ENCODE data around the gene XPNPEP3.
A peak's percentile ranks its signal among the peaks of the same experiment; 100 is the strongest.

Gene XPNPEP3

GRCh38 chr22:40818747-40819598 lies 38.0 kb upstream of the XPNPEP3 start, which contains the start of gene SLC25A17 (continued):
- TF ChIP-seq KLF8 (tag by site-specific recombination; IDR thresholded peaks at IDR 0.05) = peak; percentile 52
- TF ChIP-seq ZNF211 (tag by site-specific recombination; IDR thresholded peaks at IDR 0.05; ENCODE audit: low read depth) = no peak
- TF ChIP-seq ZBTB49 (tag by site-specific recombination; IDR thresholded peaks at IDR 0.05; ENCODE audit: low read depth) = no peak
- 0 out of 2 replicates have a peak, but pooled peaks have one; percentile 2 for TF ChIP-seq ZNF768 (tag by site-specific recombination; IDR thresholded peaks at IDR 0.05)
- TF ChIP-seq ZNF335 (tag by site-specific recombination; conservative IDR thresholded peaks at IDR 0.05) = peak; percentile 99
- no peak for TF ChIP-seq ZNF624 (tag by site-specific recombination; IDR thresholded peaks at IDR 0.05)
- TF ChIP-seq ZNF24 (tag by site-specific recombination; IDR thresholded peaks at IDR 0.05) = 0 out of 2 replicates have a peak, but pooled peaks have one; percentile 61
- TF ChIP-seq ZSCAN4 (tag by site-specific recombination; IDR thresholded peaks at IDR 0.05) = no peak
- peak; percentile 48 for TF ChIP-seq KLF17 (tag by site-specific recombination; IDR thresholded peaks at IDR 0.05)
- peak; percentile 43 for TF ChIP-seq ZFP37 (tag by site-specific recombination; IDR thresholded peaks at IDR 0.05)
- peak; percentile 74; the same call in 1 of the 2 replicates for TF ChIP-seq ZBTB7A (tag by site-specific recombination; IDR thresholded peaks at IDR 0.05; ENCODE audit: low read depth)
- peak; percentile 93 for TF ChIP-seq ZBTB20 (tag by site-specific recombination; IDR thresholded peaks at IDR 0.05)
- no peak for TF ChIP-seq REPIN1 (tag by site-specific recombination; IDR thresholded peaks at IDR 0.05; ENCODE audit: low read depth)
- TF ChIP-seq ZNF76 (tag by site-specific recombination; IDR thresholded peaks at IDR 0.05; ENCODE audit: borderline replicate concordance, low read depth) = peak; percentile 7; the same call in 1 of the 2 replicates
- TF ChIP-seq ZNF132 (tag by site-specific recombination; IDR thresholded peaks at IDR 0.05; ENCODE audit: borderline replicate concordance) = no peak
- 0 out of 2 replicates have a peak, but pooled peaks have one; percentile 12 for TF ChIP-seq ZBTB1 (tag by site-specific recombination; IDR thresholded peaks at IDR 0.05)
- TF ChIP-seq ZNF501 (tag by site-specific recombination; IDR thresholded peaks at IDR 0.05) = peak; percentile 51; the same call in 1 of the 2 replicates
- TF ChIP-seq, protein P1, sequence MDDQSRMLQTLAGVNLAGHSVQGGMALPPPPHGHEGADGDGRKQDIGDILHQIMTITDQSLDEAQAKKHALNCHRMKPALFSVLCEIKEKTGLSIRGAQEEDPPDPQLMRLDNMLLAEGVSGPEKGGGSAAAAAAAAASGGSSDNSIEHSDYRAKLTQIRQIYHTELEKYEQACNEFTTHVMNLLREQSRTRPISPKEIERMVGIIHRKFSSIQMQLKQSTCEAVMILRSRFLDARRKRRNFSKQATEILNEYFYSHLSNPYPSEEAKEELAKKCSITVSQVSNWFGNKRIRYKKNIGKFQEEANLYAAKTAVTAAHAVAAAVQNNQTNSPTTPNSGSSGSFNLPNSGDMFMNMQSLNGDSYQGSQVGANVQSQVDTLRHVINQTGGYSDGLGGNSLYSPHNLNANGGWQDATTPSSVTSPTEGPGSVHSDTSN (CRISPR knock-in tag; IDR thresholded peaks at IDR 0.05) = 0 out of 2 replicates have a peak, but pooled peaks have one; percentile 15
- peak; percentile 25; the same call in 1 of the 2 replicates for TF ChIP-seq ZNF658 (tag by site-specific recombination; IDR thresholded peaks at IDR 0.05)

DNA sequence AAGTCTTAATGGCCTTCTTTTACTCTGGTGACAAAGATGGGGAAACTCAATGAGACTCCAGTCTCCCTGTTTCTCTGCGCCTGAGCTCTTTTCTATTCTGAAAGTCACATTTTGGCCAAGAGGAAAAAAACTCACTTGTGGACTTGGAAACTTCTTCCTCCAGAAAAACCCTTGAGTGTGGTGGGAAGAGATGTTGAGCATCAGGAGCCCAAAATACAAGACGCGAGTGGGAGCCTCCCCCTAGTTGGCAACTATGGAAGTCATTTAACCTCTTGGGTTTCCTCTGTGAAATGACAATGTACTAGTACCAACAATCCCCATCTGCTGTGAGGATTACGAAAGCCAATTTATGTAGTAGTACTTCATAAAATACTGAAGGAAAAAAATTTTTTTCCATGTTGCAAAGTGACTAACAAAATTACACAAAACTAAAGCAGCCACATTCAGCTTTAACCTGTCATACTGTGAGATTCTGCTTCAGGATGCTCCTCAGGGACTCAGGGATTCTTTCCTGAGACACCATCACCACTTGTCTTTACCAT lies 37.3 kb upstream of the XPNPEP3 start:
- ChIA-PET POLR2A (interaction anchor here (0.6 to 2.1 kb wide), 14 partner anchors 8 to 1330 kb away, joined by 3 to 14 read pairs (median 4); partner anchors contain the start of genes ST13 and XPNPEP3), CTCF (interaction anchor here (0.6 to 1.2 kb wide), 8 partner anchors 11 to 422 kb away, joined by 3 to 7 read pairs (median 3); partner anchors contain the start of genes ST13 and XPNPEP3)
- peak overlapping the region; percentile 67 for H3K27ac ChIP-seq (ENCODE audit: extremely low read depth, low read depth, low read length)
- H3K4me3 ChIP-seq (ENCODE audit: low read depth, low read length) = peak overlapping the region; percentile 40
- peaks cover 4 to 29% of the 10 kb centered on the region in 2 experiments; a peak in 2 of 3 replicates for H3K36me3 ChIP-seq (ENCODE audit: control insufficient read depth in 2 of 2, insufficient read depth in 1 of 2, low read length in 2 of 2)
- H3K9me3 ChIP-seq (ENCODE audit: control insufficient read depth, insufficient read depth, low read depth, low read length) = no peaks in the 10 kb centered on the region
- no peaks in the 10 kb centered on the region for H3K4me1 ChIP-seq (ENCODE audit: control insufficient read depth, insufficient read depth, low read length)
- no peak for TF ChIP-seq ZNF114 (tag by site-specific recombination; IDR thresholded peaks at IDR 0.05)
- TF ChIP-seq ZBTB20 (tag by site-specific recombination; IDR thresholded peaks at IDR 0.05) = peak; percentile 47
- TF ChIP-seq ZBTB48 (tag by site-specific recombination; IDR thresholded peaks at IDR 0.05) = no peak
- 0 out of 2 replicates have a peak, but pooled peaks have one; percentile 3 for TF ChIP-seq ZNF654 (tag by site-specific recombination; IDR thresholded peaks at IDR 0.05; ENCODE audit: low read depth)
- TF ChIP-seq MYNN (tag by site-specific recombination; IDR thresholded peaks at IDR 0.05; ENCODE audit: borderline replicate concordance) = no peak
- no peak for TF ChIP-seq ZNF157 (tag by site-specific recombination; IDR thresholded peaks at IDR 0.05)
- no peak for TF ChIP-seq ZNF768 (tag by site-specific recombination; IDR thresholded peaks at IDR 0.05)
- no peak for TF ChIP-seq FEZF1 (tag by site-specific recombination; IDR thresholded peaks at IDR 0.05)
- no peak for TF ChIP-seq ZNF302 (tag by site-specific recombination; IDR thresholded peaks at IDR 0.05; ENCODE audit: low read depth)
- TF ChIP-seq ZBTB8A (tag by site-specific recombination; IDR thresholded peaks at IDR 0.05) = 0 out of 2 replicates have a peak, but pooled peaks have one; percentile 4
- TF ChIP-seq ZNF223 (tag by site-specific recombination; IDR thresholded peaks at IDR 0.05) = no peak
- TF ChIP-seq ZNF48 (tag by site-specific recombination; IDR thresholded peaks at IDR 0.05) = no peak
- TF ChIP-seq ZNF311 (tag by site-specific recombination; IDR thresholded peaks at IDR 0.05; ENCODE audit: borderline replicate concordance) = no peak
- TF ChIP-seq YY2 (tag by site-specific recombination; IDR thresholded peaks at IDR 0.05) = no peak
